MCF 10A (cell line): ENCODE results near the gene PARK7. TPM values are rescaled to one million over a fixed set of nuclear protein-coding genes. Genes with fewer than 3 reads are reported as not detected.
A peak's percentile ranks its signal among the peaks of the same experiment; 100 is the strongest.

Source experiments
- BruUV-seq: library from RNA; stranded (reverse); fragments of 400-500 nt; replicated peaks from 2 replicates; lab custom pipeline; 2021; lab: Mats Ljungman, UMichigan
- CTCF ChIA-PET: fragments of 300-600 bp; sonication (Branson Sonifier 250); formaldehyde crosslinking; extraction: SDS; loops from one replicate; lab custom pipeline; 2021; ENCODE audit warnings: antibody characterized with exemption, inconsistent platforms; lab: Yijun Ruan, JAX
- POLR2A ChIA-PET: fragments of 300-600, 350-650 bp; sonication (Branson Sonifier 250); formaldehyde crosslinking; extraction: SDS; loops from one replicate; lab custom pipeline; 2020; ENCODE audit warnings: antibody characterized with exemption, inconsistent platforms; lab: Yijun Ruan, JAX
- DNase-seq: peaks from one replicate; pipeline ENCODE4 v3.0.0-alpha.2; 2018; ENCODE audit not compliant: unreplicated experiment
- H3K27ac Mint-ChIP-seq: one replicate; pipeline ENCODE4 v1.8.0; 2022; ENCODE audit warnings: mild to moderate bottlenecking, low read depth, mixed read lengths; ENCODE audit not compliant: unreplicated experiment
- H3K27me3 Mint-ChIP-seq: one replicate; pipeline ENCODE4 v1.8.0; 2022; ENCODE audit warnings: mixed read lengths; ENCODE audit not compliant: insufficient read depth, unreplicated experiment
- H3K36me3 Mint-ChIP-seq: one replicate; pipeline ENCODE4 v1.8.0; 2022; ENCODE audit warnings: mild to moderate bottlenecking, moderate library complexity, mixed read lengths; ENCODE audit not compliant: insufficient read depth, unreplicated experiment
- H3K4me1 Mint-ChIP-seq: one replicate; pipeline ENCODE4 v1.8.0; 2022; ENCODE audit warnings: mixed read lengths; ENCODE audit not compliant: insufficient read depth, unreplicated experiment
- H3K4me3 Mint-ChIP-seq: one replicate; pipeline ENCODE4 v1.8.0; 2022; ENCODE audit warnings: mild to moderate bottlenecking, moderate library complexity, mixed read lengths; ENCODE audit not compliant: unreplicated experiment
- H3K9me3 Mint-ChIP-seq: one replicate; pipeline ENCODE4 v1.8.0; 2022; ENCODE audit warnings: mixed read lengths; ENCODE audit not compliant: unreplicated experiment
- CTCF ChIP-seq: fragments of 200-600 bp; IDR thresholded peaks from one replicate; pipeline ENCODE4 v1.8.0; 2022; ENCODE audit warnings: antibody characterized with exemption, mild to moderate bottlenecking; ENCODE audit not compliant: unreplicated experiment
- intact Hi-C: fragments of 100-400 bp; cut with micrococcal nuclease; formaldehyde crosslinking; loops from 2 replicates; pipeline ENCODE4 v1.14.1; 2022
- total RNA-seq: library from RNA; stranded (reverse); gene quantifications from 2 replicates; pipeline ENCODE4 v1.2.3, GENCODE V29; 2022

The PARK7 gene
- total RNA-seq, 1 experiment from 2014 or later: 419 TPM

- Mint-ChIP-seq H3K36me3 (peaks cover 85% of the 10 kb centered on the region), H3K27me3 (no peaks in the 10 kb centered on the region), H3K27ac (peak overlapping the region; percentile 84), H3K4me1 (peaks cover 34% of the 10 kb centered on the region), H3K9me3 (no peaks in the 10 kb centered on the region), H3K4me3 (peak overlapping the region; percentile 49)
- no peak for DNase-seq
- ChIA-PET POLR2A (interaction anchor here (0.6 to 5.4 kb wide), 29 partner anchors 11 to 1318 kb away, joined by 3 to 206 read pairs (median 4); partner anchors contain the start of genes ERRFI1 and PARK7), CTCF (interaction anchor here (0.6 to 2.4 kb wide), 6 partner anchors 11 to 235 kb away, joined by 3 to 18 read pairs (median 4); no protein-coding TSS in a partner anchor)
- no peak for TF ChIP-seq CTCF
- intact Hi-C loops: no loop called here
- BruUV-seq: TSS peak; percentile 9
These were observed 42.7 kb downstream of the PARK7 start for GRCh38 chr1:8004113-8004802.

GRCh38 chr1:8004803-8005573 lies 43.5 kb downstream of the PARK7 start:
- intact Hi-C loops: loop anchor here (1.0 kb wide), 1 partner anchor 23 kb away; no protein-coding TSS in a partner anchor
- no peaks in the 10 kb centered on the region for H3K9me3 Mint-ChIP-seq
- H3K27ac Mint-ChIP-seq: peak overlapping the region; percentile 84
- BruUV-seq: no TSS peak
- ChIA-PET POLR2A (interaction anchor here (0.6 to 5.4 kb wide), 31 partner anchors 10 to 696 kb away, joined by 3 to 206 read pairs (median 5); partner anchors contain the start of genes ERRFI1 and PARK7), CTCF (interaction anchor here (0.6 to 2.4 kb wide), 8 partner anchors 10 to 310 kb away, joined by 3 to 18 read pairs (median 4); no protein-coding TSS in a partner anchor)
- H3K36me3 Mint-ChIP-seq: peaks cover 89% of the 10 kb centered on the region
- H3K4me1 Mint-ChIP-seq: peaks cover 38% of the 10 kb centered on the region
- peak overlapping the region; percentile 57 for H3K4me3 Mint-ChIP-seq
- H3K27me3 Mint-ChIP-seq: no peaks in the 10 kb centered on the region
- TF ChIP-seq CTCF: no peak
- peak; percentile 99 for DNase-seq

- peak overlapping the region; percentile 84 for H3K27ac Mint-ChIP-seq
- TF ChIP-seq CTCF: no peak
- POLR2A ChIA-PET: interaction anchor here (0.6 to 5.4 kb wide), 28 partner anchors 11 to 872 kb away, joined by 3 to 206 read pairs (median 7); partner anchors contain the start of genes ENO1 and PARK7
- CTCF ChIA-PET: interaction anchor here (1.4 to 2.4 kb wide), 4 partner anchors 9 to 309 kb away, joined by 4 to 18 read pairs (median 8); no protein-coding TSS in a partner anchor
- H3K27me3 Mint-ChIP-seq: no peaks in the 10 kb centered on the region
- intact Hi-C loops: no loop called here
- BruUV-seq: no TSS peak
- H3K36me3 Mint-ChIP-seq: peaks cover 95% of the 10 kb centered on the region
- H3K9me3 Mint-ChIP-seq: no peaks in the 10 kb centered on the region
- peak; percentile 72 for DNase-seq
- H3K4me1 Mint-ChIP-seq: peaks cover 44% of the 10 kb centered on the region
- peak overlapping the region; percentile 57 for H3K4me3 Mint-ChIP-seq
These were observed 44.8 kb downstream of the PARK7 start for GRCh38 chr1:8006037-8006963.
